A673 (cell line): ENCODE measurements around the gene CENPW. TPM values are rescaled to one million over a fixed set of nuclear protein-coding genes. Genes with fewer than 3 reads are reported as not detected.

Experiments
- Bru-seq: library from RNA; stranded (reverse); fragments of 400-500 nt; gene quantifications from one replicate; lab custom pipeline; 2021; lab: Mats Ljungman, UMichigan
- BruChase-seq, 2 experiments: library from RNA; stranded (reverse); fragments of 400-500 nt; gene quantifications; one replicate each; lab custom pipeline; 2021; lab: Mats Ljungman, UMichigan
- BruUV-seq: library from RNA; stranded (reverse); fragments of 400-500 nt; replicated peaks from 2 replicates; lab custom pipeline; 2021; lab: Mats Ljungman, UMichigan
- CTCF ChIA-PET: fragments of 300-600 bp; sonication (Branson Sonifier 250); formaldehyde crosslinking; loops from one replicate; lab custom pipeline; 2022; ENCODE audit warnings: antibody characterized with exemption; lab: Charles Lee
- POLR2A ChIA-PET: fragments of 300-600 bp; sonication (Branson Sonifier 250); formaldehyde crosslinking; loops from one replicate; lab custom pipeline; 2022; ENCODE audit warnings: antibody characterized with exemption; ENCODE audit not compliant: low non-redundant PET; lab: Charles Lee
- DNase-seq: peaks from one replicate; pipeline ENCODE4 v3.0.0-alpha.2; 2015; ENCODE audit warnings: low spot score
- H3K27ac ChIP-seq: fragments of 200-600 bp; sonication (generic); 2 replicates; pipeline ENCODE4 v1.5.1; 2016; ENCODE audit warnings: mixed run types, low read depth, mild to moderate bottlenecking, mixed read lengths, antibody characterized with exemption, low read length; ENCODE audit not compliant: poor library complexity, severe bottlenecking
- H3K27me3 ChIP-seq: fragments of 200-600 bp; sonication (generic); replicated peaks from 2 replicates; pipeline ENCODE4 v1.6.1; 2017; ENCODE audit warnings: mixed run types, low read depth, mild to moderate bottlenecking, mixed read lengths, antibody characterized with exemption, low read length; ENCODE audit not compliant: insufficient read depth, poor library complexity
- H3K36me3 ChIP-seq: fragments of 200-600 bp; sonication (generic); 2 replicates; pipeline ENCODE4 v1.6.1; 2016; ENCODE audit warnings: mixed run types, mild to moderate bottlenecking, mixed read lengths, antibody characterized with exemption, low read length; ENCODE audit not compliant: insufficient read depth, poor library complexity, severe bottlenecking
- H3K4me1 ChIP-seq: fragments of 200-600 bp; sonication (generic); 2 replicates; pipeline ENCODE4 v1.6.1; 2017; ENCODE audit warnings: mixed run types, mild to moderate bottlenecking, mixed read lengths, antibody characterized with exemption, low read length; ENCODE audit not compliant: insufficient read depth, poor library complexity, severe bottlenecking
- H3K4me3 ChIP-seq: fragments of 200-600 bp; sonication (generic); 2 replicates; pipeline ENCODE4 v1.5.1; 2016; ENCODE audit warnings: low read depth, mixed run types, mild to moderate bottlenecking, mixed read lengths, low read length; ENCODE audit not compliant: poor library complexity, severe bottlenecking
- H3K9me3 ChIP-seq: fragments of 200-600 bp; sonication (generic); 2 replicates; pipeline ENCODE4 v1.6.1; 2016; ENCODE audit warnings: mixed run types, low read depth, mild to moderate bottlenecking, mixed read lengths, antibody characterized with exemption, low read length; ENCODE audit not compliant: poor library complexity, severe bottlenecking
- EZH2 ChIP-seq: fragments of 200-600 bp; sonication (generic); IDR thresholded peaks from 2 replicates; pipeline ENCODE4 v1.6.1; 2017; ENCODE audit warnings: borderline replicate concordance, low read depth, mild to moderate bottlenecking, mixed read lengths, antibody characterized with exemption, low read length; ENCODE audit not compliant: poor library complexity, severe bottlenecking
- intact Hi-C: fragments of 100-400 bp; cut with micrococcal nuclease; formaldehyde crosslinking; loops from one replicate; pipeline ENCODE4 v1.10.0; 2022; ENCODE audit not compliant: unreplicated experiment
- long read RNA-seq: library from polyadenylated mRNA; stranded (forward); transcript quantifications from one replicate; pipeline ENCODE4 v2.0.0, GENCODE V29; 2022
- total RNA-seq: library from RNA; stranded (reverse); gene quantifications from 2 replicates; pipeline ENCODE4 v1.2.3, GENCODE V29; 2021
- TF ChIP-seq, protein P1 (sequence below): fragments of 300-800, 200-600 bp; sonication (generic); conservative IDR thresholded peaks from 2 replicates; pipeline ENCODE4 v1.5.1; 2017; ENCODE audit warnings: low read depth, mild to moderate bottlenecking, antibody characterized with exemption, low read length, moderate library complexity, mixed read lengths

Gene CENPW
- total RNA-seq (78.4 and 88.0 TPM in 2 replicates), Bru-seq, nascent RNA (percentile 86 among the genes with signal in this experiment), BruChase-seq, experiment 1, labeled RNA remaining after a 2-hour chase (percentile 72 among the genes with signal in this experiment), BruChase-seq, experiment 2, labeled RNA remaining after a 6-hour chase (percentile 78 among the genes with signal in this experiment)
- long read RNA-seq, transcript CENPW-203 (3 exons, 750 nt), result major isoform, 80 of 101 reads
- long read RNA-seq, transcript CENPW-201 (3 exons, 528 nt), result minor isoform, 16 of 101 reads
- long read RNA-seq, partial matches to known transcripts, result 2 of 101 reads
- long read RNA-seq, other reads (novel, unspliced or antisense), result 3 of 101 reads

DNA sequence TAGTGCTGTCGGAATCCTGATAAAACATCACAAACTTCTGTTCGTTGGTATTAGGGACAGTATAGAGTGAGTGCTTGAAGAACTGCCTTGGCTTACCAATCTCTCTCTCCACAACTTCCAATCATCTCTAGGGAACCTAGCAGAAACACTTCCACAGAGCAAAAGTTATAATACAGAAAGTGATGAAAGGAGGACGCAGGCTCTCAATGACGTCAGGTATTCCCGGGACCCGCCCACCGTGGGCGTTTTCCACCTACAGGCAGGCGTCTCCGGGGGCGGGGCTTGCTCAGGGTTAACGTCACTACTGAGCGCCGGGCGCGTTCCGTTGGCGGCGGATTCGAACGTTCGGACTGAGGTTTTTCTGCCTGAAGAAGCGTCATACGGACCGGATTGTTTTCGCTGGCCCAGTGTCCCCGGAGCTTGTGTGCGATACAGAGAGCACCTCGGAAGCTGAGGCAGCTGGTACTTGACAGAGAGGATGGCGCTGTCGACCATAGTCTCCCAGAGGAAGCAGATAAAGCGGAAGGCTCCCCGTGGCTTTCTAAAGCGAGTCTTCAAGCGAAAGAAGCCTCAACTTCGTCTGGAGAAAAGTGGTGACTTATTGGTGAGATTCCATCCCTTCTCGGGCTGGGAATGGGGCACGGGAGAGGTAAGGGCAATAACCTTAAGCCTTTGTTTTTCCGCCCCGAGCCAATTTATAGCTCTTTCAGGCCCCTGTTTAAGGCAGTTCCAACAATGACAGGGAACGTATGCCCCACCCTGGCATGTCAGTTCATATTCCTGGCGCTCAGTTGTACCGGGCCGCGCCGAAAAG lies at the start of gene CENPW:
TSS of gene CENPW (plus strand) at position 320 of the 814 bp plus-strand sequence. CDS start at position 479, 159 bp downstream.
- H3K27me3 ChIP-seq, result no peaks in the 10 kb centered on the region
- TF ChIP-seq, protein P1, sequence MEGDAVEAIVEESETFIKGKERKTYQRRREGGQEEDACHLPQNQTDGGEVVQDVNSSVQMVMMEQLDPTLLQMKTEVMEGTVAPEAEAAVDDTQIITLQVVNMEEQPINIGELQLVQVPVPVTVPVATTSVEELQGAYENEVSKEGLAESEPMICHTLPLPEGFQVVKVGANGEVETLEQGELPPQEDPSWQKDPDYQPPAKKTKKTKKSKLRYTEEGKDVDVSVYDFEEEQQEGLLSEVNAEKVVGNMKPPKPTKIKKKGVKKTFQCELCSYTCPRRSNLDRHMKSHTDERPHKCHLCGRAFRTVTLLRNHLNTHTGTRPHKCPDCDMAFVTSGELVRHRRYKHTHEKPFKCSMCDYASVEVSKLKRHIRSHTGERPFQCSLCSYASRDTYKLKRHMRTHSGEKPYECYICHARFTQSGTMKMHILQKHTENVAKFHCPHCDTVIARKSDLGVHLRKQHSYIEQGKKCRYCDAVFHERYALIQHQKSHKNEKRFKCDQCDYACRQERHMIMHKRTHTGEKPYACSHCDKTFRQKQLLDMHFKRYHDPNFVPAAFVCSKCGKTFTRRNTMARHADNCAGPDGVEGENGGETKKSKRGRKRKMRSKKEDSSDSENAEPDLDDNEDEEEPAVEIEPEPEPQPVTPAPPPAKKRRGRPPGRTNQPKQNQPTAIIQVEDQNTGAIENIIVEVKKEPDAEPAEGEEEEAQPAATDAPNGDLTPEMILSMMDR, result no peak
- no peak for TF ChIP-seq EZH2
- H3K4me3 ChIP-seq, result peak within 1 kb of the TSS; percentile 67
- H3K9me3 ChIP-seq, result no peaks in the 10 kb centered on the region
- ChIA-PET POLR2A (no interaction called here), CTCF (no interaction called here)
- BruUV-seq, result TSS peak; percentile 78
- H3K4me1 ChIP-seq, result peaks cover 8% of the 10 kb centered on the region
- DNase-seq, result peak; percentile 95
- H3K36me3 ChIP-seq, result no peaks in the 10 kb centered on the region
- intact Hi-C loops, result loop anchor here (10.0 kb wide), 1 partner anchor 555 kb away; no protein-coding TSS in a partner anchor
- H3K27ac ChIP-seq, result peak within 1 kb of the TSS; percentile 62

DNA sequence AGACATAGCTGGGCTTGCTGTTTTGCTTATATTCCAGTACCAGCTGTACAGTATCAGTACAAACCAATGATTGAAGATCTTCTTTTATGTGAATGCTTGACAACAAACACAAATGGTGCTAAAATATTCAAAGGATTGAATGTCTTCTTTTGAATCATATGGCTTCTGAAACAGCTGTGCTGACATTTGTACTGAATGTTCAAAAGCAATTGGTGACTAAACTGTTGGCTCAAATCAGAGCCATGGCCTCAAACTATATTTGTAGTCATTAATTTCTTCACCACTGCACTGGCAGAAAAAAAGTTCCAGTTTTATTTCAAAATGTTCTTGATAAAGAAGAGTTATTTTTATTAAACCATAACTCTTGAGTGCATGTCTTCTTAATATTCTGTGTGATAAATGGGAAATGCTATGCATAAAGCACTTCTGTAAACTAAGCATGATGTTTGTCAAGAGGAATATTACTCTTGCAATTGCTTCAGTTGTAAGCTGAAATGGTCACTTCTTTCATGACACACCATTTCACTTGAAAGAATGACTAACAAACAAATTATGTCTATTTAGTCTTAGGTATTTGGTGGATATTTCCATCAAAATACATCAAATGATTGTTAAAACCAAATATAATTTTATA lies 45.9 kb upstream of the CENPW start:
- intact Hi-C loops, result no loop called here
- H3K4me1 ChIP-seq, result no peaks in the 10 kb centered on the region
- DNase-seq, result no peak
- H3K27me3 ChIP-seq, result no peaks in the 10 kb centered on the region
- BruUV-seq, result no TSS peak
- CTCF ChIA-PET, result no interaction called here
- no peaks in the 10 kb centered on the region for H3K36me3 ChIP-seq
- H3K9me3 ChIP-seq, result no peaks in the 10 kb centered on the region
- no peak overlapping the region for H3K4me3 ChIP-seq
- TF ChIP-seq, protein P1, result no peak
- no peak for TF ChIP-seq EZH2
- no peak overlapping the region for H3K27ac ChIP-seq
- POLR2A ChIA-PET, result no interaction called here

DNA sequence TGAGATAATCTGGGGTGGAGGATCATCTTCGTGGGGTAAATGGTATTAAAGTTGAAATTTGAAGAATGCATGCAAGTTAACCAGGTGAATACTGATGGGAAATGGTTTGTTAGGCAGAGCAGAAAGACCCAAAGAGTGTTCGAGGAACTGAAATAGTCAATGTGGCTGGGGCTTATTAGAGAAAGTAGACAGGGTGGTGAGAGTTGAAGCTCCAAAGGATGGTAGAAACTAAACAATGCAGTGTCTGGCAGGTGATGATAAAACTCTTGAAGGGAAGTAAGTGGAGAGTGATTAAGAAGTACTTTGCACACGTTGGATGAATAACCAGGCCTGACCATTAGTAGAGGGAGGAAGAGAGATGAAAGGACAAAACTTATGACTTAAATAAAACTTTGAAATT lies 39.8 kb upstream of the CENPW start:
- intact Hi-C loops, result no loop called here
- Histone ChIP-seq H3K27me3 (no peaks in the 10 kb centered on the region), H3K9me3 (no peaks in the 10 kb centered on the region), H3K4me1 (no peaks in the 10 kb centered on the region), H3K4me3 (no peak overlapping the region), H3K27ac (no peak overlapping the region), H3K36me3 (no peaks in the 10 kb centered on the region)
- POLR2A ChIA-PET, result no interaction called here
- TF ChIP-seq EZH2, result no peak
- TF ChIP-seq, protein P1, result no peak
- no peak for DNase-seq
- no TSS peak for BruUV-seq
- CTCF ChIA-PET, result no interaction called here
